NCI-H82 treated with DMSO at 0.1 percent for 48 hours (cell line): ENCODE measurements around the gene HIPK2.

ENCODE experiments used
- DNase-seq: peaks from one replicate; lab custom pipeline; 2025; ENCODE audit not compliant: unreplicated experiment; lab: John Stamatoyannopoulos, UW

Gene HIPK2

DNA sequence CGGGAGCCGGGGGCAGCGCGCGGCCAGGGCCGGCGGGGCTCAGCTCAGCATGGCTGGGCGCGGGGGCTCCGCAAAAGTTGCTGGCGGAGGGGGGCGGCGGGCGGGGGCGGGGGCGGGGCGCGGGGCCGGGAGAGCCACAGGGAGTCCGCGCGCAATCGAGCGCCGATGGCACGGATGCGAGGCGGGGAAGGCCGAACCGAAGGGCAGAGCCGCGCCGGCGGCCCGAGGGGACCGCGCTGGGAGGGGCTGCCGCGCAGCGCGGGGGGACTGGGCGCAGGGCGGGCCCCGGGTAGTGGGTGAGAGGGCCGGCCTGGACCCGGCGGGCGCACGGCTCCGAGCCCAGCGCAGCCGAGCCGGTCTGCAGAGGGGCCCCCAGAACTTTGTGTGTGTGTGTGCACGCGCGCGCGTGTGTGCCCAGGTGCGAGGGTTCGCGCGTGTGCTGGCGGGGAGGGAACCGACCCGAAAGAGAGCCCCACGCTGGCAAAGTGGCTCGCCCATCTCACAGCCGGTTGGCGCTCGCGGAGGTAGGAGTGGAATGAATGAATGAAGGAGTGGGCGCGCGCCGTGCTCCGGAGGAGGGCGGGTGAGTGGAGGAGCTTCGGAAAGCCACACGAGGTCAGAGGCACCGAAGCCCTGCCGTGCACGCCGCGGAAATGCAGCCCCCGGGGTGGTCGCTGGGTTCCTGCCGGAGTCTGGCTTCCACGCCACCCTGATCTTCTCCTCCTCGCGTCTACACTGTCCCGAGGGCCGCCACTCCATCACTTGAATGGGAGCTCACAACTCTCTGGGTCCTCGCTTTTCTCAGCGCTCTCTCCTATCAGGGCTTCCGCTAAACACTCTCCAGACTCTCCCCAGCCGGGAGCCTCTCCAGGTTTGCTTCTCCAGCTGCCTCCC lies at the start of gene HIPK2:
TSS of gene HIPK2 (minus strand) at position 51 of the 894 bp plus-strand sequence. CDS start 375 bp downstream, outside the sequence.
- DNase-seq, result peak; percentile 28

DNA sequence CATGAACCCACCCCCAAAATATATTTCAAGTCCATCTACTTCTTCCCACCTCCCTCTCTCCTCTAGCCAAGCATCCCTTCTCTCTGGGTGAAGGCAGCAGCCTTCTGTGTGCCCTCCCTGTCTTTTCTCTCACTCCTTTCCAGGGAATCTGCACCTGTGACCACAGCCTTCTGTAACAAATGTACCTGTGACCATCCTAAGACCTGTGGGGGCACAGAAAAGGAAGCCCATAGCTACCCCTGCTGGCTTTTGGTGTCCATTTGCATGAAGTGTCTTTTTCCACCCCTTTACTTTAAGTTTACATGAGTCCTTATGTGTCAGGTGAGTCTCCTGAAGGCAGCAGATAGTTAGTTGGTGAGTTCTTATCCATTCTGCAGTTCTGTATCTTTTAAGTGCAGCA lies 49.2 kb upstream of the HIPK2 start:
- DNase-seq, result no peak

GRCh38 chr7:139825666-139826290 lies 48.0 kb upstream of the HIPK2 start:
- no peak for DNase-seq

GRCh38 chr7:139823959-139824521 lies 46.2 kb upstream of the HIPK2 start:
- DNase-seq, result no peak

DNA sequence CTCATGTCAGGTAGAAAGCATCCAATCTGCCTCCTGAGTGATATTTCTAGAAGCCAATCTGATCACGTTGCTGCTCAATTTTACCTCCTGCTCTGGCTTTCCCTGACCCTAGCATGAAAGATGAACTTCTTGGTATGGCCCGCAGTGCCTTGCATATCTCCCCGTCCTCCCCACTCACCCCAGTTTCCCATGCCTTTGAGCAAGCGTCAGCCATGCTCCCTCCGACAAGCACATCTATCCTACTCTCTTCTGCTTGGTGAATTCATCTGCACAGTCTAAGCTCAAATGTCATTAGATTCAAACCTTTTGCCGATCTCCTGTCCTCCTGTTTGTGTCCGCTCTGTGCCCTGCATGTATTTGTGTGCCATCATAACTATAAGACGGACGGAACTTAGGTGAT lies 45.1 kb upstream of the HIPK2 start:
- DNase-seq, result no peak

DNA sequence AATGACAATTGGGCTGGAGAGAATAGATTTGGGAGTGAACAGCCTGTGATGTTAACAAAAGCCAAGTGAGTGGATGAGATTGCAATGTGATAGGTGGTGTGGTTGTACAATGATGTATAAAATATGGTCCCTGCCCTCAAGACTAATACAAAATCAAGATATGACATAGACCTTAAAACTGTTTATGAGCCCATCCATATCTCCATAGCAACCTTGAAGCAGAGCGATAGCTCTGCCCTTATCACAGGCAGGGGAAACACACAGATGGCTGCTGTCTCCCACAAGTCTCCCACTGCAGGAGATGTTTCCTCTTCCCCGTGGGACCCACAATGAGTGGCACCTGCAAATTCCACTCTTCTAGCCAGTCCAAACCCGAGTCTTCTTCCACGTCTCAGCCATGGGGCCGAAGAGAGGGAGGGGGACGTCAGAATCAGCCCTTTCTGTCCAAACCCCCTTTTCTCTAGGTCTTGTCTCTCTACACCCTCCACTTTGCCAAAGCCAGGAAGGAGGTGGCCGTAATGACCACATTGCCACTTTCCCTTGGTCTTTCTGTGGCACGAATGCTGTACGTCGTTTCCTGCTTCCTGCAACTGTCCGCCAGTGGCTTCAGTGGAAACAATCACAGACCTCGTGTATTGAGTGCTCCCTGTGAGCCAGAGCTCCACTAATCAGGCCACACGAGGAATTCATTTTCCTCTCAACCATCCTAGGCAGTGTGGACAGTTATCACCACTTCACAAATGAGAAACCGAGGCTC lies 43.7 kb upstream of the HIPK2 start:
- no peak for DNase-seq

DNA sequence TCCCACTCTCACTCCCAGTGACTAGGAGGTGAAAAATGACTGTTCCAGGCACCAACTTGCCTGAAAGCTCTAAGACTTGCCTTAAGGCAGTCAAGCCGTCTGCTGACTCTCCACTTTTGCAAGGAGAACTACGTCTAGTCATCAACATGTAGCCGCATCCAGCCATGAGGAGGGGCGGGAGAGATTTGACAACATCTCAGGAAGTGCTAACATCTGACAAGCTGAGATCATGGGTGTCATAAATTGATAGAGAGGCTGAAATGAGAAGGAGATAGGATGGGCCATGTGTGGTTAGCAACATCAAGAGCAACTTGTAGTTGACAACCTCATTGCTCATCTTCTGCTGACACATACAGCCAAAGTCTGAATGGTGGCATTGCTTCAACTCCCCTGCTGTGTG lies 42.3 kb upstream of the HIPK2 start:
- no peak for DNase-seq

GRCh38 chr7:139817249-139817648 lies 39.5 kb upstream of the HIPK2 start:
- DNase-seq, result no peak

GRCh38 chr7:139813689-139814088 lies 35.9 kb upstream of the HIPK2 start:
- DNase-seq, result no peak

DNA sequence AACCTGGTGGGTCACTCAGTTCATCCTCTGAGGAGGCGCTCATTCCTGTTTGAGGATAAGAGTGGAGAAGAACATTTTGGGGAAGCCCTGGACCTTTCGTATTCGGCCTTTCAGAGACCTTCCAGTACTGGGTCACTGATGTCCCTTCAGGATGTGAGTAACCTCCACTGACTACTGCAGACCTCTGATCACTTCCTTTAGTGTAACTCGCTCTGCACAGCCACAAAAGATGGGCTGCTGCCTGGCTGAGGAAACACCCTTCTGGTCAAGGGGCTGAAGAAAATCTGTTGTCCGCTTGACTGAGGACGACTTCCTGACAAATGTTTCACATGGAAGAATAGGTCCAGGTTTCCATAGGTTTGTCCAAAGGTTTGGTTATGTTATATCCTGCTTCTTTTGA lies 35.4 kb upstream of the HIPK2 start:
- DNase-seq, result no peak

DNA sequence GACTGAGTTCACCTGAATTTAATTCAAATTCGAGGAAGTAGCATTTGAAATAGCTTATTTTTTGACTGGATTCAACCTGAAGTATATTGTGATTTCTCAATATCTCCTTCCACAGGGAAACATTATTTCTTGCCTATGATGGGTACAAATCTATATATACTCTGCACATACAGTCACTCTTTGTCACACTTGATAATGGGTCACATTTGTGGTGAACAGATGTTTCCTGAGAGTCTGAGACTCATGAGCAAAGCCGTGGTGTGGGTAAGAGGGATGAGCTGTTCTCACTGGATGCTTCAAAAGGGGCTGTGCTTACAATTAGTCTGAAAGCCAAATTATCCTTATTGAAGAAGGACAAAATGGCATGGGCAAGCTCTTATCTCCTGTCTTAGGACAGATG lies 33.3 kb upstream of the HIPK2 start:
- no peak for DNase-seq

DNA sequence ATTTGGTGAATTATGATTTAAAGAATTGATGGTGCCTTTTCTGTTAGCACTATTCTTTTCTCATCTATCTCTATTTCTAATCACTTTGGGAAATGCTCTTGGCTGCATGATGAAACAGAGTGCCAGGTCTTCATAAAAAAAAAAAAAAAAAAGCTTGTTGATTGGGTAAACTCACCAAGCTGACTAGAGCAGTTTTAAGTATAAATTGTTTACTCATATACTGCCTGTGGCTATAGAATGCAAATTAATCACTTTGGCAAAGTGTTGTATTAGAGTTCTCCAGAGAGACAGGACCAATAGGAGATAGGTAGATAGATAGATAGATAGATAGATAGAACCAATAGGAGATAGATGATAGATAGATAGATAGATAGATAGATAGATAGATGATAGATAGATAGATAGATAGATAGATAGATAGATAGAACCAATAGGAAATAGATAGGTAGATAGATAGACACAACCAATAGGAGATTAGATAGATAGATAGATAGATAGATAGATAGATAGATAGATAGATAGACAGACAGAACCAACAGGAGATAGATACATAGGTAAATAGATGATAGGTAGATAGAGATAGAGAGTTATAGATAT lies 31.1 kb upstream of the HIPK2 start:
- DNase-seq, result no peak

DNA sequence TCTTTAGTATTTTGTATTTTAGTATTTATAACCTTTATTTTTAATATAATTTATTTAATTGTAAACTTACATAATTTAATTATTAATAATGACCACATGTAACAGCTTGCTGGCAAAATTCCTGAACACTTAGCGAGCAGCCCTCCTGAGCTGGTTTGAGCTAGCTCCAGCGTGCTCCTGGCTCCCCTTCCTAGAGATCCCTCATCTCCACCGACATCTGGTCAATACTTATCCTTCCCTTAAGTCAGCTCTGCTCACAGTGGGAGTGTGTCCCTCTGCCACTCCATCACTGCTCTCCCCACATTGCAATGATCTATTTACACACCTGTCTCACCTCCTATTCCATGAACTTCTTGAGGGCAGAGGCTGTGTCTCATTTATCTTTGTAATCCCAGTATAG lies 30.6 kb upstream of the HIPK2 start:
- DNase-seq, result no peak

- DNase-seq, result no peak
Measured at GRCh38 chr7:139807009-139807408, 29.2 kb upstream of the HIPK2 start.

- no peak for DNase-seq
Measured at GRCh38 chr7:139804571-139804970, 26.8 kb upstream of the HIPK2 start.

GRCh38 chr7:139799586-139799985 lies 21.8 kb upstream of the HIPK2 start:
- DNase-seq, result no peak

GRCh38 chr7:139798892-139799291 lies 21.1 kb upstream of the HIPK2 start:
- no peak for DNase-seq

DNA sequence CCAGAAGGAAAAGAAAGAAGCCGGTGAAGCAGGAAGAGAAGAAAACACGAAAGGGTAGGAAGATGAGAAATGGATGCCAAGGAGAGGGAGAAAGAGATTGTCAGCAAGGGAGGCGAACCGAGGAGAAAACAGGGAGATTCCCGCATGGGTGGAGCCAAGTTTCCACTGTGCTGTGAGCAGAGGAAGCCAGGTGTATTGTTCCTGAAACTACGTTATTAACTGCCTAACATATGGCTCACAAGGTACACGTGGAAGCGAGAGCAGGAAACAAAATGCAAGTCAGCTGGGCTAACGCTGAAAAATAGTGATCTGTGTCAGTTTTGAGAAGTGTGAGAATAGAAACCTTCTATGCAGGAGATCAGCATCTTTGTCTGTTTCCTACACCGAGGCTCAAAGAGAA lies 20.4 kb upstream of the HIPK2 start:
- DNase-seq, result no peak

DNA sequence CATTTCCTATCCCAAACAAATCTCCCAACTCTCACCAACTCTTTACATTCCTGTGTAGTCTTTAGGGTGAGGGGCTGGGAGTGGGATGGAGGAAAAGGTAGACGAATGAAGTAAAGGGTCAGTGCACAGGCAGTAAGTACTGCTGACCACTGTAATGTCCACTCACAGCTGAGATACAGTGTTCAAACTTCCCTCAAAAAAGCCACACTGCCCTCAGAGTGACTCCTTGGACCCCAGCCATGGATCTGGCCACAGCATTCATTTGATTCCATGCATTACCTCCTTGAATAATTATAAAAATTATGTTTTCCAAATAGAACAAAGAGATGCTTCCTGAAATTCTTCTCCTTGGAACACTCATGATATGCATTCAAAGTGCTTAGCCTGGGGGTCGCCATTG lies 19.8 kb upstream of the HIPK2 start:
- DNase-seq, result no peak

GRCh38 chr7:139791316-139791715 lies 13.5 kb upstream of the HIPK2 start:
- no peak for DNase-seq

DNA sequence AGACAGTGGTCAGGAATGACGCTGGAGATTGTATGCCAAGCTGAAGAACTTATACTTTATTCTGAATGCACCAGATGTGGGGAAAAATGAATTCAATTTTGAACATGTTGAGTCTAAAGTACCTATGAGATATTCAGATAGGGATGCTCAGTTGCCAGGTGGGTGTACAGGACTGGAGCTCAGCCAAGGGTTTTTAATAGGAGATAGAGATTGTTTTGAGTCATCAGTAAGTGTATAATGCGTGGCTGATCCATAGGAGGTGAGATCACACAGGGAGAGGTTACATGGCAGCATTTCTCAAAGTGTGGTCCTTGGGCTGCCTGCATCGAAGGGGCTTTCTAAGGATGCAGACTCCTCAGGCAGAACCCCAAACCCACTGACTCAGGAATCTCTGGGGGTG lies 6.8 kb upstream of the HIPK2 start:
- no peak for DNase-seq
